Activated CD8-positive, alpha-beta memory T cell treated with anti-CD3 and anti-CD28 coated beads, Interleukin-2, amount 50 U/mL, for 48 hours (primary cell): ENCODE results near the gene PRM2.
A peak's percentile ranks its signal among the peaks of the same experiment; 100 is the strongest.
"Not testable (repeated sequence)": the region's sequence is repeated elsewhere in the genome, so short reads cannot be mapped to it uniquely, and the experiment has no call there.

Experiments used
- DNase-seq: peaks from one replicate; pipeline ENCODE4 v3.0.0-alpha.2; 2020

The PRM2 gene

GRCh38 chr16:11306997-11307638 is 30.8 kb upstream of the PRM2 start:
- no peak for DNase-seq

GRCh38 chr16:11306381-11306780 is 30.1 kb upstream of the PRM2 start:
- no peak for DNase-seq

DNA sequence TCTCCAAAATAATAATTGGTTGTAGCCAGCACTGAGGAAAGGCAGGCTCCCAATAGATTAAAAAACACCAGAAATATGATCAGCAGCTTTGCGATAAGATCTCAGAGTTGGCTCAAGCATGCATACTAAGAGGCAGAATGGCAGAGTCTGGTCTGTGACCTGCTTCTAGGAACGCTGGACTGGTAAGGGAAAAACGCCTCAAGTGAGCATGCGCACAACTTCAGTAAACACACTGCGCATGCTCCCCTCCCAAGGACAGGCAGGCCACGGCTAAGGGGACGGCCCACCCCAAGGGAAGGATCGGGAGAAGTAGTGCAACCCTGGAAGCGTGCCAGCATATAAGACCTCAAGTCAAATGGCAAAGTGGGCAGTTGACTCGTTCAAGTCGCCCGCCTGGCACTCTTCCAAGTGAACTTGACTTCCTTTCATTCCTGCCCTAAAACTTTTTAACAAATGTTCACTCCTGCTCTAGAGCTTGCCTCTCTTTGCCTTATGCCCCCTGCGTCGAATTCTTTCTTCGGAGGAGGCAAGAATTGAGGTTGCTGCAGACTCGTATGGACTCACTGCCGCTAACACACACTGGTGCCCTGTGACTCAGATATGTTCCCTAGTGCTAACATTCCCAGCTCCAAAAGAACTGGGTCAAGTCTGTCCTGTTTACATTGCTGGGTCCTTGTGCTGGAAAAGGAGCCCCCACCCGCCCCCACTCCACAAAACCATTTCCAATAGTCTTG is 27.3 kb upstream of the PRM2 start:
- no peak for DNase-seq

DNA sequence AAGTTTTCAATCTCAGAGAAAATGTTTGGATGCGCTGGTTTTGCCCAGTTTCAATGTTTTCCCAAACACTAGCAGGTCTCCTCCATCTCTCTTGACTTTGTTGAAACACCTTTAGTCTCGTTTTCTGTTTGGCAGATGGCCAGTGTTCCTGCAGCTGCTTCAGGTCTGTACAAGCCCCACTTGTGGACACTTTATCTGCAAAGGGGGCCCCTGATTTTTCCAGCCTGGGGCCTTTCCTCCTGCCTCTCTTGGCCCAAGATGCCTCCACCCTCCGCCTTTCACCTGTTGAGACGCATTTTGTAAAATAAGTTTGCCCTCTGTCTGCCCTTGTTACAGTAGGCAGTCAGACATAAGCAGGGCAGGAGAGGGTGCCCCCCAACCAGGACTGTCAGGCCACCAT is 26.7 kb upstream of the PRM2 start:
- no peak for DNase-seq

DNA sequence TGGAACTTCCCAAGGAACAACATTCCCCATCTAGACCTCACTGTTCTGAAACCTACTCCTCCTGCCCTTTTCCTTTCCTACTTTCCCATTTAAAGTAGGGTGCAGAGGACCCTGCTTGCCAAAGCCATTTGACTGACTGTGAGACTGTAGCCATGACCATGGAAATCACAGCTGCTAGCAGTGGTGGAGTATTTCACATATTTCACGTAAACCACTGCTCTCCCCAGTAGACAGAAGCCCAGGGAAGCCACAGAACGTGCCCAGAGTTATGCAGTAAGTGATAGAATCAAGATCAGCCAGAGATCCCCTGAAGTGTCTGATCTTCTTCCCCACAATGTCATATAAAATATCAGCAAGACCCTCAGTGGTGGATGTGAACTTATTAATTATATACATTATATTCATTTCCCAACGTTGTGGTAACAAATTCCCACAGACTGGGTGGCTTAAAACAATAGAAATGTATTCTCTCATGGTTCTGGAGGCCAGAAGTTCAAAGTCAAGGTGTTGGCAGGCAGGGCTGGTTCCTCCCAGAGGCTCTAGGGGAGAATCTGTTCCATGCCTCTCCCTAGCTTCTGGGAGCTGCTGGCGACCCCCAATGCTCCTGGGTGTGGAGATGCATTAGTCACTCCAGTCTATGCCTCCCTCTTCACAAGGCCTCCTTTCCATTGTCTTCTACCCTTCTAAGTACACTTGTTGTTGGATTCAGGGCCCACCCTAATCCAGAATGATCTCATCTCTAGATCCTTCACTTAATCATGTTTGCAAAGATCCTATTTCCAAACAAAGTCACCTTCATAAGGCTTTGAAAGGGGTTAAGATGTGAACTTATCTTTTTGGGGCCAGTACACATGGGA is 25.6 kb upstream of the PRM2 start:
- DNase-seq = no peak

GRCh38 chr16:11300560-11300892 is 24.2 kb upstream of the PRM2 start:
- no peak for DNase-seq

- DNase-seq = no peak
Measured at GRCh38 chr16:11299865-11300559, 23.7 kb upstream of the PRM2 start.

DNA sequence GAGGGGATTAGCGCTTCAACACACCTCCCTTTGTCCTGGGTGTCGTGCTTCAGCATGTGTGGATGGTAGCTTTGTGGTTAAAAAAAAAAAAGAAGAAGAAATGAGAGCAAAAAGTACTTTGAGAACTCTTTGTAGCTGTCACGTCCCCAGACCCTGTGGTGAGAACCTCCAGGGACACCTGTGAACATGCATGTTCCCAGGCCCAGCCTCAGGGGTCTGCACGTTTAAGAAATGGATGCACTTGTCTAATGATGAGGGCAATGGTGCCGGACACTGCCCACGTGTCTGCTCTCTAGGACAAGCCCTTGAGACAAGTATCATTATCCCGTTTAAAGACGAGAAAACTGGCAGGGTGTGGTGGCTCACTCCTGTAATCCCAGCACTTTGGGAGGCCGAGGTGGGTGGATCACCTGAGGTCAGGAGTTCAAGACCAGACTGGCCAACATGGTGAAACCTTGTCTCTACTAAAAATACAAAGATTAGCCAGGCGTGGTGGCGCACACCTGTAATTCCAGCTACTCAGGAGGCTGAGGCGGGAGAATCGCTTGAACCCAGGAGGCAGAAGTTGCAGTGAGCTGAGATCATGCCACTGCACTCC is 22.8 kb upstream of the PRM2 start:
- not testable (repeated sequence) for DNase-seq

DNA sequence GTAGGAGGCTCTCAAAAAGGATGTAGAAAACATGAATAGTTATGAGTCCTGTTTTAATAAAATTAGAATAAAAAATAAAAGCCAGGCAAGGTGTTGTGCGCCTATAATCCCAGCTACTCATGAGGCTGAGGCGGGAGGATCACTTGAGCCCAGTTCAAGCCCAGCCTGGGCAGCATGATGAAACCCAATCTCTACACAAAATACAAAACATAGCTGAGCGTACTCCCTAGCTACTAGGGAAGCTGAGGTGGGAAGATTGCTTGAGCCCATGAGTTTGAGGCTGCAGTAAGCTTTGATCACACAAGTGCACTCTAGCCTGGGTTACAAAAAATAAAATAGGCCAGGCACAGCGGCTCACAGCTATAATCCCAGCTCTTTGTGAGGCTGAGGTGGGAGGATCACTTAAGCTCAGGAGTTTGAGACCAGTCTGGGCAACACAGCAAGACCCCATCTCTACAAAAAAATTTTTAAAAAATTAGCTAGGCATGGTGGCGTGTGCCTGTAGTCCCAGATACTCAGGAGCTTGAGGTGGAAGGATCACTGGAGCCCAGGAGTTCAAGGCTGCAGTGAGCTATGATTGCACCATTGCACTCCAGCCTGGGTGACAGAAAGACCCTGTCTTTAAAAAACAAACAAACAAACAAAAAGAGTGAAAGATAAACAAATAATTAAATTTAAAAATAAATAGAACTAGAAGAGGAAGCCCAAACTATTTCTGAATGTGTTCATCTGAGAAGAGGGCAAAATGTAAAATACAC is 22.0 kb upstream of the PRM2 start:
- no peak for DNase-seq

GRCh38 chr16:11297492-11298142 is 21.3 kb upstream of the PRM2 start:
- peak; percentile 81 for DNase-seq

DNA sequence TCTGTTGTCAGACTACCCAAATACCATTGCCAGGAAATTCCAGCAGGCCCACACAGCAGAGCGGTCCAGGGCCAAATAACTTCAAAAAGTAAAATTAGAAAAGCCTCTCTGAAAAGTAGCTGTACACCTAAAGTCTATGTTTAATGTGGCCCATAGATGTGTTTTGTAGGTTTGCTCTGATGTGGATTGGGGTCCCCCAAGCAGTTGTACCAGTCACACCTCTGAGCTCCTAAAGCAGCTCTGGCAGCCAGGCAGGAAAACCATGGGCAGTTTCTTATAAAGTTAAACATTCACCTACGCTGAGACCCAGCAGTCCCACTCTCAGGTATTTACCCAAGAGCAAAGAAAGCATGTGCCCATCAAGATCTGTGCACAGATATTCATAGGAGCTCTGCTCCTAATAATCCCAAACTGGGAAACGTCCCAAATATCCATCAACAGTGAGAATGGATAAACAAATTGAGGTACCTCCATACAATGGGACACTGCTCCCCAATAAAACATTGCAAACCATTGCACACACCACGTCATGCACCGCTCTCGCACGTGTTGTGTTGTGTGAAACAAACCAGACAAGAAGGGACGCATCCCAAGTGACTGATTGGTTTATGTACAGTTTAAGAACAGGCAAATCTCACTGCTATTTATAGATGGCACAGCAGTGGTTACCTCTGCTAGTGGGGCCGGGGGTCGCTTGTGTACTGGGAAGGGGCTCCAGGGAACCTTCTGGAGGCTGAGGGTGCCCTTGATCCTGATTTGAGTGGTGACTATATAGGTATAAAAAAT is 20.6 kb upstream of the PRM2 start:
- DNase-seq = no peak

DNA sequence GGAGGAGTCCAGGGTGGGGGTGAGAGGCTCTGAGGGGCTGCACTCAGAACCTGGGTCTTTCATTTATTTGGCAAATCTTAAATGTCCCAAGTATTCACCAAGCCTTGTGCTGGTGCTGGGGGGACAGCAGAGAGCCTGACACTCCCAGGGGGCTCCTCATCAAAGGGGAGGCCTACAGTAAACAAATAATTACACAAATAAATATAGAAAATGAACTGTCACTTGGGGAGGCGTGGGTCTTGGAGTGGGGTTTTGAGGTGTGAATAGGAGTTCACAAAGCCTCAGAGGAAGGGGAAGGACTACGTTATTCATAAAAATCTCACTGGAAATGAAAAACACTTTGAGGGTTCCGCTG is 20.0 kb upstream of the PRM2 start:
- DNase-seq = no peak

DNA sequence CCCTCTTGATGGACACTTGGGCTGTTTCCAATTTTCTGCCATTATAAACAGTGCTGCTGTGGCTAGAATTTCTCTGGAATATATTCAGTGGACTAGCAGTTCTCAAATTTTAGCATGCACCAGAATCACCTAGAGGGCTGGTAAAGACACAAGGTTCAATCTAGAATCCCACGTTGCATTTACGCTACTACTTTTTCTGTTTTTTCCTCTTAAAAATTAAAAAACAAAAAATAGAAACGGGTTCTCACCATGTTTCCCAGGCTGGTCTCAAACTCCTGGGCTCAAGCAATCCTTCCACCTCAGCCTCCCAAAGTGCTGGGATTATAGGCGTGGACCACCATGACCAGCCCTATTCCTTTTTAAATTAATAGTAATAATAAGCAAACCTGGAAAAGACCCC is 19.4 kb upstream of the PRM2 start:
- no peak for DNase-seq

DNA sequence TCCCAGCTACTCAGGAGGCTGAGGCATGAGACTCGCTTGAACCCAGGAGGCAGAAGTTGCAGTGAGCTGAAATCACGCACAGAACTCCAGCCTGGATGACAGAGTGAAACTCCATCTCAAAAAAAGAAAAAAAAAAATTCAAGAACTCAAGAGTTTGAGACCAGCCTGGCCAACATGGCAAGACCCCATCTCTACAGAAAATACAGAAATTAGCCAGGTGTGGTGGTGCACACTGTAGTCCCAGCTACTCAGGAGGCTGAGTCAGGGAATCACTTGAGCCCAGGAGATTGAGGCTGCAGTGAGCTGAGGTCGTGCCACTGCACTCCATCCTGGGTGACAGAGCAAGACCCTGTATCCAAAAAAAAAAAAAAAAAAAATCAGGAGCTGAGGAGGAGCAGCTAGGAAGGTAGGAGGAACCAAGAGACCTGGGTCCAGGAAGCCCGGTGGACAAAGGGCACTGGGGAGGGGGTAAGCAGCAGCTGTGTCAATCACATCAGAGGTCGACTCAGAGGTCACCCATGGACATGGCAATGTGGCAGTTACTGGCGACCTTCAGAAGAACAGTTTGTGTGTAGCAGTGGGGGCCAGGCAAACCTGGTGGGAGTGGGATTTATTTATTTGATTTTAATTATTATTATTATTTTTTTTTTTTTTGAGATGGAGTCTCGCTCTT is 15.9 kb upstream of the PRM2 start:
- DNase-seq = no peak

DNA sequence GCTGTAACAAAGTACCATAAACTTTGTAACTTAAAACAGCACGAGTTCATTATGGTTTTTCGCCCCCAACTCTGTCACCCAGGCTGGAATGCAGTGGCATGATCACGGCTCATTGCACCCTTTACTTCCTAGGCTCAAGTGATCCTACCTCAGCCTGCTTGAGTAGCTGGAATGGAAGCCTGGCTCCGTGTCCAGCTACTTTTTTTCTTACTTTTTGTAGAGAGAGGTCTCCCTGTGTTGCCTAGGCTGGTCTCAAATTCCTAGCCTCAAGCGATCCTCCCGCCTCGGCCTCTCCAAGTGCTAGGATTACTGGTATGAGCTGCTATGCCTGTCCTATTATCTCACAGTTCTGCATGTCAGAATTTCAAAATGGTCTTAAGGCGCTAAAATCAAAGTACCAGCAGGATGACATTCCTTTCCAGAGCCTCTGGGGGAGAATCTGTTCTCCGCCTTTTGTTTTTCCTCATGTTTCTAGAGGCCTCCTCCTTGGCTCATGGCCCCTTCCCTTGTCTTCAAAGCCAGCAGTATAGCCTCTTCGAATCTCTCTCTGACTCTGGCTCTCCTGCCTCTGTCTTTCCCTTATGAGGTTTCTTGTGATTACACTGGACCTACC is 14.9 kb upstream of the PRM2 start:
- DNase-seq = no peak

DNA sequence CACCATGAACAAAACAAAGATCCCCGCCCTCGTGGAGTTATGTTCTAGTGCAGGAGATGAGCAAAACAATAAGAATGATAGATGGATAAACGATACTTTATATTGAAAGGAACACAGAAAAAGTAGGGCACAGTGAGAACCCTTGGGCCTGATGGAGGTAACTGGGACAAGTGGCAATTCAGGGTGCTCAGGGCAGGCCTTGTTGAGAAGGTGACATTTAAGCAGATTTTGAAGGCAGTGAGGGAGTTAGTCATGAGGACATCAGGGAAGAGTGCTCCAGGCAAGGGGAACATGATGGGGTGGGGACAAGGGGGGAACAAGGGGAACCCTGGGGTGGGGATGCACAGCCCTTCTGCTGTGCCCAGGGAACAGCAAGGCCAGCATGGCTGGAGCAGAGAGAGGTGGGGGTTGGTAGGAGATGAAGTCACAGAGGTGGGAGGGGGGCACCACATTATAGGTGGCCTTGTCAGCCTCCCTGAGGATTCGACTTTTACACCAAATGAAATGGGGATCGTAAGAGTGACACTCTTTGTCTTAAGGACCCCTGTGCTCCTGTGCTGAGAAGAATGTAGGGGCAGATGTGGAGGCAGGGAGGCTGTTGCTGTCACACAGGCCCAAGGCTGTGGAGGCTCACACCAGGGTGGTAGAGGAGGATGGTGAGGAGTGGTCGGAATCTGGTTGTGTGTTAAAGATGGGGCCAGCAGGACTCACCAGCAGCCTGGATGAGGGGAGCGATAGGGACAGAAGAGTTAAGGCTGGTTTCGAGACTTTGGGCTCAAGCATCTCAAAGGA is 14.0 kb upstream of the PRM2 start:
- DNase-seq = no peak

GRCh38 chr16:11289696-11290095 is 13.4 kb upstream of the PRM2 start:
- DNase-seq = not testable (repeated sequence)

- DNase-seq = no peak
Measured at GRCh38 chr16:11289202-11289601, 12.9 kb upstream of the PRM2 start.

DNA sequence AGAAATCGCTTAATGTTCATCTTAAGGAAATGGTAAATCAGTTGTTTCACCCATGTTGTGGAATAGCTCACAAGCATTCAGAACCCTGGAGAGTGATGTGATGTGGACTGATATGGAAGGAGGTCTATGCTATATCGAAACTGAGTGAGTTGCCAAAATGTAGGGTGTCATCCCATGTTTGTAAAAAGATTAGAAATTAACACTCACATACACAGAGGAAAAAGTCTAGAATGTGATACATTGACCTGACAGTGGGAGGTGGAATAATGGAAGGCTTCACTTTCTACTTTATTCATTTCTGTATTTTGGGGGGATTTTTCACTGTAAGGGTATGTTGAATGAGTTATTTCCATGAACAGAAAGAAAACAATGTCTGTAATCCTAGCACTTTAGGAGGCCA is 9.6 kb upstream of the PRM2 start:
- no peak for DNase-seq
